Measurements from ENCODE around the gene RSAD1.
"Not testable (repeated sequence)": the region's sequence is repeated elsewhere in the genome, so short reads cannot be mapped to it uniquely, and the experiment has no call there.

The RSAD1 gene

DNA sequence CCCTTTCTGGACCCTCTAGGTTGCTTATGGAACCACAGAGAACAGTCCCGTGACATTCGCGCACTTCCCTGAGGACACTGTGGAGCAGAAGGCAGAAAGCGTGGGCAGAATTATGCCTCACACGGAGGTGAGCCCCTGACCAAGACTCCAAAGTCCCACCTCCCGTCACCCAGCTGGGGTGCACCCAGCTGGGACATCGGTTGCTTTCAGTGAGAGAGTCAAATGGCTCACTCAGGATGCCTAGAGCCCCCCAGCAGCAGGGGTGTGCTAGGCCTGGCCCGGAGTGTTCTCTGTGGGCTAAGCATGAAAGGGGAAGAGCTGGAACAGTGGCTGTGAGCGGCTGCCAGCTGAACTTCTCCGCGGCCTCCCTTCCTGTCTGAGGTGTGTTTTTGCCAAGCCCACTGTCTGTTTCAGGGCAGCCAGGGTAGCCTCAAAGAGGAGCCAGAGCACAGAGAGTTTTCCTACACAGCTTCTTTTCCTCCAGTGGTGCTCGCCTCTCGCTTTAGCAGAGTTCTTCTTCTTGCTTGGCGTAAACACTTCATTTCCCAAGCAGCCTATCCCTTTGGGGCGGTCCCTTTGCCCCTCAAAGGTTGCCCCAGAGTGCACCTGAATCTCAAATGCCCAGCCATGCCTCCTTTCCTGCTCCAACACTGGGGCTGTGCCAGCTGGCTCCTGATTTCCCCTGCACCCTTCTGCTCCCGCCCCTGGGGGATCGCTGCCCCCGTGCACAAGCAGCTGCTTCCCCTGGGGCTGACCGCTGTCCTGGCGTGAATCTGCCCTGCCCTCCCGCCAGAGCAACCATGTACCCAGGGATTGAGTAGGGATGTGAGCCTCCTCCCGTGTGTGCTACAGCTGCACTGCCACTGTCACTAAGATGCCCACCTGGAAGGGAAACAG lies 7.4 kb upstream of the RSAD1 start:
- Histone ChIP-seq H3K9me3 (no peaks in the 10 kb centered on the region), H3K4me1 (peaks cover 0 to 28% (median 14%) of the 10 kb centered on the region in 4 donors), H3K27me3 (peaks cover 0 to 36% of the 10 kb centered on the region in 2 donors), H3K27ac (no peak overlapping the region), H3K36me3 (peaks cover 0 to 36% (median 14%) of the 10 kb centered on the region in 3 donors), H3K4me3 (no peak overlapping the region)
- DNase-seq, result no peak
- intact Hi-C loops (cut with DNase I; ENCODE audit: low total_unique reads), result loop anchor here (10.0 kb wide), 1 partner anchor 106 kb away; no protein-coding TSS in a partner anchor
- TF ChIP-seq, protein P1, sequence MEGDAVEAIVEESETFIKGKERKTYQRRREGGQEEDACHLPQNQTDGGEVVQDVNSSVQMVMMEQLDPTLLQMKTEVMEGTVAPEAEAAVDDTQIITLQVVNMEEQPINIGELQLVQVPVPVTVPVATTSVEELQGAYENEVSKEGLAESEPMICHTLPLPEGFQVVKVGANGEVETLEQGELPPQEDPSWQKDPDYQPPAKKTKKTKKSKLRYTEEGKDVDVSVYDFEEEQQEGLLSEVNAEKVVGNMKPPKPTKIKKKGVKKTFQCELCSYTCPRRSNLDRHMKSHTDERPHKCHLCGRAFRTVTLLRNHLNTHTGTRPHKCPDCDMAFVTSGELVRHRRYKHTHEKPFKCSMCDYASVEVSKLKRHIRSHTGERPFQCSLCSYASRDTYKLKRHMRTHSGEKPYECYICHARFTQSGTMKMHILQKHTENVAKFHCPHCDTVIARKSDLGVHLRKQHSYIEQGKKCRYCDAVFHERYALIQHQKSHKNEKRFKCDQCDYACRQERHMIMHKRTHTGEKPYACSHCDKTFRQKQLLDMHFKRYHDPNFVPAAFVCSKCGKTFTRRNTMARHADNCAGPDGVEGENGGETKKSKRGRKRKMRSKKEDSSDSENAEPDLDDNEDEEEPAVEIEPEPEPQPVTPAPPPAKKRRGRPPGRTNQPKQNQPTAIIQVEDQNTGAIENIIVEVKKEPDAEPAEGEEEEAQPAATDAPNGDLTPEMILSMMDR (IDR thresholded peaks at IDR 0.05), result no peak

DNA sequence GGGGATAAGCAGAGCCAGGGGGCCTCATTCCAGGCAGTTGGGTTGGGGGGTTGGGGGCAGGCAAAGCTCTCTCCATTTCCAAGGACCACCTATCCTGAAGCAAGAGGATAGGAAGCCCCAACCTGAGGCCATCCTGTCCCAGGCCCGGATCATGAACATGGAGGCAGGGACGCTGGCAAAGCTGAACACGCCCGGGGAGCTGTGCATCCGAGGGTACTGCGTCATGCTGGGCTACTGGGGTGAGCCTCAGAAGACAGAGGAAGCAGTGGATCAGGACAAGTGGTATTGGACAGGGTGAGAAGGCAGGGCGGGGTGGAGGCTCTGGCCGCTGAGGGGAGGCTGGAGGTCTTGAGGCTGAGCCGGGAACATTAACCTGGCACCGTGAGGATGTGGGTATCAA lies 6.4 kb upstream of the RSAD1 start:
- peaks cover 0 to 28% (median 14%) of the 10 kb centered on the region in 4 donors for H3K4me1 ChIP-seq
- peaks cover 0 to 36% (median 14%) of the 10 kb centered on the region in 3 donors for H3K36me3 ChIP-seq
- intact Hi-C loops (cut with DNase I; ENCODE audit: low total_unique reads), result loop anchor here (10.0 kb wide), 1 partner anchor 107 kb away; no protein-coding TSS in a partner anchor
- H3K27ac ChIP-seq, result no peak overlapping the region
- DNase-seq, result no peak
- H3K27me3 ChIP-seq, result peaks cover 0 to 31% of the 10 kb centered on the region in 2 donors
- no peak overlapping the region for H3K4me3 ChIP-seq
- TF ChIP-seq, protein P1 (IDR thresholded peaks at IDR 0.05), result no peak
- no peaks in the 10 kb centered on the region for H3K9me3 ChIP-seq

DNA sequence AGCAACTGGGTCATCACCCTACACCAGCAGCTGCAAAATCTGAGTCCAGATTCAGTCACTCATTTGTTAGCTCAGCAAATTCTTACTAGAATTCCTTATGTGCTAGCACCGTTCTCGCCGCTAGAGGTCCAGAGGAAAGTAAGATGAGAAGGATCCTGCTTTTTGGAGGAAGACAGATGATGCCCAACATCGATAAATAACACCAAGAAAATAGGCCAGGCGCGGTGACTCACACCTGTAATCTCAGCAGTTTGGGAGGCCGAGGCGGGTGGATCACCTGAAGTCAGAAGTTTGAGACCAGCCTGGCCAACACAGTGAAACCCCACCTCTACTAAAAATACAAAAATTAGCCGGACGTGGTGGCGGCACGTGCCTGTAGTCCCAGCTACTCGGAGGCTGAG lies 5.9 kb upstream of the RSAD1 start:
- intact Hi-C loops (cut with DNase I; ENCODE audit: low total_unique reads), result loop anchor here (10.0 kb wide), 1 partner anchor 108 kb away; no protein-coding TSS in a partner anchor
- Histone ChIP-seq H3K27me3 (peaks cover 0 to 26% of the 10 kb centered on the region in 2 donors), H3K36me3 (peaks cover 0 to 36% (median 14%) of the 10 kb centered on the region in 3 donors), H3K4me1 (peaks cover 0 to 28% (median 14%) of the 10 kb centered on the region in 4 donors)
- H3K9me3 ChIP-seq, H3K27ac ChIP-seq, DNase-seq, H3K4me3 ChIP-seq: not testable (repeated sequence)

DNA sequence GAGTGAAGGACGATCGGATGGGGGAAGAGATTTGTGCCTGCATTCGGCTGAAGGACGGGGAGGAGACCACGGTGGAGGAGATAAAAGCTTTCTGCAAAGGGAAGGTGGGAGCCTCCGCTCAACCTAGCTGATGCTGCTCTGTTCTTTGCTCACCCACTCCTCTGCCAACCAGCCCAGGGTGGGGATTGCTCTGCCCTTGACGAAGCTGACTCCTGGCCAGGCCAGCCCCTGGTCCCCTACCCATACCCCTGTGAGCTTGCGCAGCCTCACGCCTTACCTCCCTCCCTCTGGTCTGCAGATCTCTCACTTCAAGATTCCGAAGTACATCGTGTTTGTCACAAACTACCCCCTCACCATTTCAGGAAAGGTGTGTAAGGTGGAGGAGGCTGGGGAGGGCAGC lies 4.8 kb upstream of the RSAD1 start:
- H3K27ac ChIP-seq, result no peak overlapping the region
- intact Hi-C loops (cut with DNase I; ENCODE audit: low total_unique reads), result loop anchor here (10.0 kb wide), 1 partner anchor 109 kb away; no protein-coding TSS in a partner anchor
- H3K36me3 ChIP-seq, result peaks cover 0 to 36% (median 14%) of the 10 kb centered on the region in 3 donors
- H3K4me3 ChIP-seq, result no peak overlapping the region
- no peak for DNase-seq
- no peaks in the 10 kb centered on the region for H3K9me3 ChIP-seq
- H3K4me1 ChIP-seq, result peaks cover 0 to 26% (median 12%) of the 10 kb centered on the region in 4 donors
- H3K27me3 ChIP-seq, result peaks cover 0 to 15% of the 10 kb centered on the region in 2 donors
- TF ChIP-seq, protein P1 (IDR thresholded peaks at IDR 0.05), result no peak

DNA sequence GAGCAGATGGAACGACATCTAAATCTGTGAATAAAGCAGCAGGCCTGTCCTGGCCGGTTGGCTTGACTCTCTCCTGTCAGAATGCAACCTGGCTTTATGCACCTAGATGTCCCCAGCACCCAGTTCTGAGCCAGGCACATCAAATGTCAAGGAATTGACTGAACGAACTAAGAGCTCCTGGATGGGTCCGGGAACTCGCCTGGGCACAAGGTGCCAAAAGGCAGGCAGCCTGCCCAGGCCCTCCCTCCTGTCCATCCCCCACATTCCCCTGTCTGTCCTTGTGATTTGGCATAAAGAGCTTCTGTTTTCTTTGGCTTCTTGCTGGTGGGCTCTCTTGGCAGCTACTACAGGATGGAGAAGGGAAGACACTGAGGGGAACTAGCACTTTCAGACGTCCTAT lies 4.1 kb upstream of the RSAD1 start:
- no peak for DNase-seq
- no peaks in the 10 kb centered on the region for H3K9me3 ChIP-seq
- H3K4me1 ChIP-seq, result peaks cover 0 to 24% (median 8%) of the 10 kb centered on the region in 4 donors
- H3K4me3 ChIP-seq, result no peak overlapping the region
- peaks cover 0 to 9% of the 10 kb centered on the region in 2 donors for H3K27me3 ChIP-seq
- H3K27ac ChIP-seq, result no peak overlapping the region
- intact Hi-C loops (cut with DNase I; ENCODE audit: low total_unique reads), result loop anchor here (10.0 kb wide), 1 partner anchor 110 kb away; no protein-coding TSS in a partner anchor
- TF ChIP-seq, protein P1 (IDR thresholded peaks at IDR 0.05), result no peak
- H3K36me3 ChIP-seq, result peaks cover 0 to 36% (median 14%) of the 10 kb centered on the region in 3 donors

DNA sequence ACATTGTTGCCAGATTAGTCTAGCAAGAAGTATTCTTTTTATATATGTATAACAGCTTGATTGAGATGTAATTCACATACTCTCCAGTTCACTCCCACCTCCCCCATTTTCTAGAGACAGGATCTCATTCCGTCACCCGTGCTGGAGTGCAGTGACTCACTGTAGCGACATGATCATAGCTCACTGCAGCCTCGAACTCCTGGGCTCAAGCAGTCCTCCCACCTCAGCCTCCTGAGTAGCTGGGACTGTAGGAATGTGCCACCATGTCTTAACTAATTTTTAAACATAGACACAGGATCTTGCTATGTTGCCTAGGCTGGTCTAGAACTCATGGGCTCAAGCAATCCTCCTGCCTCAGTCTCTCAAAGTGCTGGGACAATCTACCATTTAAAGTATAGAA lies 3.3 kb upstream of the RSAD1 start:
- H3K4me3 ChIP-seq, result no peak overlapping the region
- DNase-seq, result no peak
- no peak overlapping the region for H3K27ac ChIP-seq
- H3K27me3 ChIP-seq, result peaks cover 0 to 8% of the 10 kb centered on the region in 2 donors
- no peaks in the 10 kb centered on the region for H3K9me3 ChIP-seq
- peaks cover 0 to 36% (median 14%) of the 10 kb centered on the region in 3 donors for H3K36me3 ChIP-seq
- intact Hi-C loops (cut with DNase I; ENCODE audit: low total_unique reads), result loop anchor here (10.0 kb wide), 1 partner anchor 111 kb away; no protein-coding TSS in a partner anchor
- peaks cover 0 to 30% (median 15%) of the 10 kb centered on the region in 4 donors for H3K4me1 ChIP-seq
- TF ChIP-seq, protein P1 (IDR thresholded peaks at IDR 0.05), result no peak

DNA sequence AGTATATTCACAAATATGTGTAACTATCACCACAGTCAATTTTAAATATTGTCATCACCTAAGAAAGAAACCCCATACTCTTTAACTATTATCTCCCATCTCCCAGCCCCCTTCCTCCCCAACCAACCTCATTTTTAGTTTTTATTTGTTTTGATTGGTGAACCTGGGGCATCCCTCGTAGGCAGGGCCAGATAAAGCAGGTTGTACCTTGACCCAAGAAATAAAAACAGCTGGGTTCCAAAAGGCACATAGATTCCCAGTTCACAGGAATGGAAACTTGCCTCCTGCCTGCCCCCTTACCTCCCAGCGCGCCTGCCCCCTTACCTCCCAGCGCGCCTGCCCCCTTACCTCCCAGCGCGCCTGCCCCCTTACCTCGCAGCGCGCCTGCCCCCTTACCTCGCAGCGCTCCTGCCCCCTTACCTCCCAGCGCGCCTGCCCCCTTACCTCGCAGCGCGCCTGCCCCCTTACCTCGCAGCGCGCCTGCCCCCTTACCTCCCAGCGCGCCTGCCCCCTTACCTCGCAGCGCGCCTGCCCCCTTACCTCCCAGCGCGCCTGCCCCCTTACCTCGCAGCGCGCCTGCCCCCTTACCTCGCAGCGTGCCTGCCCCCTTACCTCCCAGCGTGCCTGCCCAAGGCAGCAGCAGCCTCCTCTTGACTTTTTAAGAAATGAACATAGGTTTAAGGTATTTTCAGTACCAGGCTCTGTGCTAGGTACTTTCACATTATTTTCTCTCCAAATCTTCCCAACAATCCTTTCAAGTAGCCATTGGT lies 2.7 kb upstream of the RSAD1 start:
- Histone ChIP-seq H3K4me1 (peaks cover 0 to 31% (median 15%) of the 10 kb centered on the region in 4 donors), H3K36me3 (peaks cover 0 to 34% (median 14%) of the 10 kb centered on the region in 3 donors)
- not testable (repeated sequence) for H3K9me3 ChIP-seq, H3K27ac ChIP-seq, DNase-seq, H3K27me3 ChIP-seq, H3K4me3 ChIP-seq
- intact Hi-C loops (cut with DNase I; ENCODE audit: low total_unique reads), result loop anchor here (10.0 kb wide), 1 partner anchor 111 kb away; no protein-coding TSS in a partner anchor

Measured in tibial artery (tissue), 4 donors.